OCI-LY3 (cell line): ENCODE data around the gene AMOTL1.

ENCODE experiments used
- H2AFZ ChIP-seq: fragments of 200-600, 300-600 bp; shearing (Covaris generic); 2 replicates; pipeline ENCODE4 v1.6.0; 2014; ENCODE audit warnings: antibody characterized with exemption, low read depth, low read length
- H3K27ac ChIP-seq: fragments of 200-600, 300-600 bp; sonication (generic); 2 replicates; pipeline ENCODE4 v1.5.1; 2014; ENCODE audit warnings: mild to moderate bottlenecking, low read length, moderate library complexity, mixed read lengths
- H3K27me3 ChIP-seq: fragments of 200-600, 300-600 bp; sonication (generic); 2 replicates; pipeline ENCODE4 v1.6.1; 2014; ENCODE audit warnings: low read depth, low read length, mixed read lengths
- H3K36me3 ChIP-seq: fragments of 200-600, 300-600 bp; sonication (generic); replicated peaks from 2 replicates; pipeline ENCODE3; 2014; ENCODE audit warnings: low read depth, low read length, mixed read lengths
- H3K4me1 ChIP-seq: fragments of 300-600, 200-600 bp; sonication (generic); 2 replicates; pipeline ENCODE4 v1.6.1; 2014; ENCODE audit warnings: low read length, mixed read lengths
- H3K4me2 ChIP-seq: fragments of 200-600, 300-600 bp; sonication (generic); 2 replicates; pipeline ENCODE4 v1.6.1; 2014; ENCODE audit warnings: low read length, mixed read lengths
- H3K4me3 ChIP-seq: fragments of 300-600, 200-600 bp; sonication (generic); 2 replicates; pipeline ENCODE4 v1.5.1; 2014; ENCODE audit warnings: antibody characterized with exemption, mild to moderate bottlenecking, low read length, moderate library complexity
- H3K79me2 ChIP-seq: fragments of 300-600, 200-600 bp; shearing (Covaris generic); 2 replicates; pipeline ENCODE4 v1.6.1; 2014; ENCODE audit warnings: mild to moderate bottlenecking, low read length, mixed read lengths
- H3K9ac ChIP-seq: fragments of 300-600, 200-600 bp; shearing (Covaris generic); 2 replicates; pipeline ENCODE4 v1.6.0; 2014; ENCODE audit warnings: mild to moderate bottlenecking, low read length, moderate library complexity
- H3K9me3 ChIP-seq: fragments of 200-600, 300-600 bp; shearing (Covaris generic); 2 replicates; pipeline ENCODE4 v1.6.1; 2014; ENCODE audit warnings: low read length, mixed read lengths; ENCODE audit not compliant: insufficient read depth
- H4K20me1 ChIP-seq: fragments of 200-600, 300-600 bp; sonication (generic); 2 replicates; pipeline ENCODE4 v1.6.1; 2016; ENCODE audit warnings: low read length, mixed read lengths; ENCODE audit not compliant: insufficient read depth
- CTCF ChIP-seq: fragments of 200-600, 300-600 bp; sonication (generic); IDR thresholded peaks from 2 replicates; pipeline ENCODE4 v1.5.1; 2014; ENCODE audit warnings: antibody characterized with exemption, low read length, low read depth
- EZH2phosphoT487 ChIP-seq: fragments of 200-600 bp; shearing (Covaris generic); IDR thresholded peaks from 2 replicates; pipeline ENCODE4 v1.6.1; 2018; ENCODE audit warnings: antibody characterized with exemption, mixed run types, low read depth

AMOTL1 gene

GRCh38 chr11:94746721-94747120, 21.4 kb upstream of the AMOTL1 start:
- H3K4me2 ChIP-seq, result no peak overlapping the region
- no peaks in the 10 kb centered on the region for H3K9me3 ChIP-seq
- TF ChIP-seq EZH2phosphoT487, result no peak
- no peak for TF ChIP-seq CTCF
- H3K4me1 ChIP-seq, result peaks cover 5% of the 10 kb centered on the region; the same call in 1 of the 2 replicates
- no peaks in the 10 kb centered on the region for H3K79me2 ChIP-seq
- H3K27ac ChIP-seq, result no peak overlapping the region
- 0 out of 2 replicates have a peak, but pooled peaks cover 8% of the 10 kb centered on the region for H3K27me3 ChIP-seq
- H3K9ac ChIP-seq, result no peak overlapping the region
- no peak overlapping the region for H2AFZ ChIP-seq
- no peaks in the 10 kb centered on the region for H3K36me3 ChIP-seq
- H3K4me3 ChIP-seq, result no peak overlapping the region
- no peaks in the 10 kb centered on the region for H4K20me1 ChIP-seq

- Histone ChIP-seq H3K4me2 (no peak overlapping the region), H3K27ac (no peak overlapping the region), H3K79me2 (no peaks in the 10 kb centered on the region), H3K27me3 (peaks cover 12% of the 10 kb centered on the region), H3K9me3 (no peaks in the 10 kb centered on the region), H4K20me1 (no peaks in the 10 kb centered on the region), H2AFZ (no peak overlapping the region), H3K9ac (no peak overlapping the region), H3K36me3 (no peaks in the 10 kb centered on the region), H3K4me3 (no peak overlapping the region), H3K4me1 (peaks cover 1% of the 10 kb centered on the region; the same call in 1 of the 2 replicates)
- TF ChIP-seq CTCF, result no peak
- TF ChIP-seq EZH2phosphoT487, result no peak
These were observed 21.0 kb upstream of the AMOTL1 start for GRCh38 chr11:94747146-94747545.

GRCh38 chr11:94747601-94748041, 20.5 kb upstream of the AMOTL1 start:
- Histone ChIP-seq H3K9me3 (no peaks in the 10 kb centered on the region), H3K9ac (no peak overlapping the region), H3K36me3 (no peaks in the 10 kb centered on the region), H2AFZ (no peak overlapping the region), H3K27me3 (peaks cover 17% of the 10 kb centered on the region), H3K27ac (no peak overlapping the region), H3K4me3 (no peak overlapping the region), H4K20me1 (no peaks in the 10 kb centered on the region), H3K4me1 (no peaks in the 10 kb centered on the region), H3K4me2 (no peak overlapping the region), H3K79me2 (no peaks in the 10 kb centered on the region)
- TF ChIP-seq EZH2phosphoT487 (no peak), CTCF (no peak)

- no peak overlapping the region for H3K4me3 ChIP-seq
- H3K36me3 ChIP-seq, result no peaks in the 10 kb centered on the region
- no peaks in the 10 kb centered on the region for H3K79me2 ChIP-seq
- no peak overlapping the region for H3K4me2 ChIP-seq
- H4K20me1 ChIP-seq, result no peaks in the 10 kb centered on the region
- no peaks in the 10 kb centered on the region for H3K4me1 ChIP-seq
- no peak for TF ChIP-seq CTCF
- TF ChIP-seq EZH2phosphoT487, result no peak
- H3K9me3 ChIP-seq, result no peaks in the 10 kb centered on the region
- H2AFZ ChIP-seq, result no peak overlapping the region
- H3K27ac ChIP-seq, result no peak overlapping the region
- H3K27me3 ChIP-seq, result peaks cover 30% of the 10 kb centered on the region
- H3K9ac ChIP-seq, result no peak overlapping the region
These were observed 18.8 kb upstream of the AMOTL1 start for GRCh38 chr11:94749369-94749768.
